Nephron (organoid): ENCODE results near the gene FGF23.
"Not testable (repeated sequence)": the region's sequence is repeated elsewhere in the genome, so short reads cannot be mapped to it uniquely, and the experiment has no call there.

ENCODE experiments used
- H3K27ac Mint-ChIP-seq, 3 experiments: 2 replicates each; pipeline ENCODE4 v1.8.0; 2020; ENCODE audit warnings: mixed read lengths in 3 of 3, mild to moderate bottlenecking in 2 of 3, moderate library complexity in 1 of 3
- H3K27me3 Mint-ChIP-seq: 2 replicates; pipeline ENCODE4 v1.8.0; 2021; ENCODE audit warnings: low read depth, mild to moderate bottlenecking, moderate library complexity, mixed read lengths
- H3K36me3 Mint-ChIP-seq: 2 replicates; pipeline ENCODE4 v1.8.0; 2020; ENCODE audit warnings: low read depth, mixed read lengths
- H3K4me1 Mint-ChIP-seq: 2 replicates; pipeline ENCODE4 v1.8.0; 2020; ENCODE audit warnings: mixed read lengths
- H3K4me3 Mint-ChIP-seq, 3 experiments: 2 replicates each; pipeline ENCODE4 v1.8.0; 2020; ENCODE audit warnings: mild to moderate bottlenecking in 3 of 3, mixed read lengths in 3 of 3, moderate library complexity in 2 of 3
- H3K9me3 Mint-ChIP-seq: 2 replicates; pipeline ENCODE4 v1.8.0; 2020; ENCODE audit warnings: mixed read lengths
- CTCF ChIP-seq, 3 experiments: fragments of 200-600 bp; sonication (generic); IDR thresholded peaks; one replicate each; pipeline ENCODE4 v1.5.0; 2021; ENCODE audit warnings: antibody characterized with exemption in 3 of 3; ENCODE audit not compliant: unreplicated experiment in 3 of 3

Gene FGF23

GRCh38 chr12:4407136-4407535 is 27.6 kb upstream of the FGF23 start:
- Mint-ChIP-seq H3K27ac (no peak overlapping the region), H3K4me3 (no peak overlapping the region), H3K4me1 (no peaks in the 10 kb centered on the region), H3K27me3 (peaks cover 7% of the 10 kb centered on the region), H3K36me3 (no peaks in the 10 kb centered on the region), H3K9me3 (peaks cover 12% of the 10 kb centered on the region)
- no peak for TF ChIP-seq CTCF (IDR thresholded peaks at IDR 0.05; ENCODE audit: unreplicated experiment in 3 of 3)

DNA sequence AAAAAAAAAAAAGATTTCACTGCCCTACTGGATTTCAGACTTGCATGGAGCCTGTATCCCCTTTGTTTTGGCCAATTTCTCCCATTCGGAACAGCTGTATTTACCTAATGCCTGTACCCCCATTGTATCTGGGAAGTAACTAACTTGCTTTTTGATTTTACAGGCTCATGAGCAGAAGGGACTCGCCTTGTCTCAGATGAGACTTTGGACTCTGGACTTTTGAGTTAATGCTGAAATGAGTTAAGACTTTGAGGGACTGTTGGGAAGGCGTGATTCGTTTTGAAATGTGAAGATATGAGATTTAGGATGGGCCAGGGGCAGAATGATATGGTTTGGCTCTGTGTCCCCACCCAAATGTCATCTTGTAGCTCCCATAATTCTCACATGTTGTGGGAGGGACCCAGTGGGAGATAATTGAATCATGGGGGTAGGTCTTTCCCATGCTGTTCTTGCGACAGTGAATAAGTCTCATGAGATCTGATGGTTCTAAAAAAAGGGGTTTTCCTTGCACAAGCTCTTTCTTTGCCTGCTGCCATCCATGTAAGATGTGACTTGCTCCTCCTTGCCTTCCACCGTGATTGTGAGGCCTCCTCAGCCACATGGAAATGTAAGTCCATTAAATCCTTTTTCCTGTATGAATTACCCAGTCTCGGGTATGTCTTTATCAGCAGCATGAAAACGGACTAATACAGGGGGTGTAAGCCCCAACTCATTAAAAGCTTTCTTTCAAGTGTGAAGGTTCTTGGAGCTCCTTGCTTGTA is 25.5 kb upstream of the FGF23 start:
- not testable (repeated sequence) for H3K27ac Mint-ChIP-seq, H3K4me3 Mint-ChIP-seq, H3K4me1 Mint-ChIP-seq, H3K36me3 Mint-ChIP-seq, H3K27me3 Mint-ChIP-seq
- peaks cover 17% of the 10 kb centered on the region for H3K9me3 Mint-ChIP-seq

GRCh38 chr12:4402996-4403395 is 23.5 kb upstream of the FGF23 start:
- no peaks in the 10 kb centered on the region for H3K4me1 Mint-ChIP-seq
- H3K36me3 Mint-ChIP-seq, result no peaks in the 10 kb centered on the region
- TF ChIP-seq CTCF (IDR thresholded peaks at IDR 0.05; ENCODE audit: unreplicated experiment in 3 of 3), result no peak

DNA sequence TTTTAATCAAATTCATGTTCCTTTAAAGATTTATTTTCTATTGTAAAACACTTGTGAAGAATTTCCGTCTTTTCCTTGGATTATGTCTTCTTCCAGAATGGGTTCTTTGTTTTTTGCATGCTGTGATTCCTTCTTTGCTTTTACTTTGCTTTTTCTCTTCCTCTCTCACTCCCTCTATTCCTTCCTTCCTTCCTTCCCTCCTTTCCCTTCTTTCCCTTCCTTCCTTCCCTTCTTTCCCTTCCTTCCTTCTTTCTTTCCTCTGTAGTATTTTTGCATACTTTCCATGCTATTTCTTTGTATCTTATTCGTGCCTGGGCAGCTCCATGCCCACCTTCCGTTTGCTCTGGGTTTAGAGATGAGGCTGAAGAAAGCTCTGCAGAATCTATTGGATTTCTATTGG is 21.6 kb upstream of the FGF23 start:
- H3K36me3 Mint-ChIP-seq, result no peaks in the 10 kb centered on the region

More at GRCh38 chr12:4402996-4403395, 23.5 kb upstream of the FGF23 start:
- Mint-ChIP-seq H3K4me3 (no peak overlapping the region), H3K27me3 (no peaks in the 10 kb centered on the region), H3K27ac (no peak overlapping the region), H3K9me3 (peaks cover 17% of the 10 kb centered on the region)

DNA sequence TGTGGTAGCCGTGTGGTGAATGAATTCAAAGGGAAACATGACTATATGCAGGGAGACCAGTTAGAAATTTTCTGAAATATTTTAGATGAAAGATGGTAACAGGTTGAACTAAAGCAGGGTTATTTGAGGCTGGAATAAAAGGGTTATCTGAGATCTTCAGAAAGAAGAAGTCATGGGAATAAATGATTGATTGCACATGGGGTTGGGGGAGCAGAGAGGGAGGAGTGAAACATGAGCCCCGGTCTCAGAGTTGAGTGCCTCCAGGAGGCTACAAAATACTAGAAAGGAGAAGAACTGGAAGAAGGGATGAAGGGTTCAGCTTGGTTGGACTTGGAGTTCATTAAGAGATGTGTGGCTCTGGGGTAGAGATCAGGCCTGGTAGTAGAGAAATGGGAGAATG is 16.3 kb upstream of the FGF23 start:
- no peak overlapping the region for H3K27ac Mint-ChIP-seq
- H3K4me1 Mint-ChIP-seq, result no peaks in the 10 kb centered on the region
- H3K9me3 Mint-ChIP-seq, result no peaks in the 10 kb centered on the region
- no peak overlapping the region for H3K4me3 Mint-ChIP-seq
- no peaks in the 10 kb centered on the region for H3K36me3 Mint-ChIP-seq
- no peak for TF ChIP-seq CTCF (IDR thresholded peaks at IDR 0.05; ENCODE audit: unreplicated experiment in 3 of 3)
- H3K27me3 Mint-ChIP-seq, result peaks cover 14% of the 10 kb centered on the region

More for the DNA sequence above, 21.6 kb upstream of the FGF23 start:
- Mint-ChIP-seq H3K9me3 (peaks cover 17% of the 10 kb centered on the region), H3K27ac (no peak overlapping the region), H3K27me3 (no peaks in the 10 kb centered on the region), H3K4me3 (no peak overlapping the region), H3K4me1 (no peaks in the 10 kb centered on the region)
- TF ChIP-seq CTCF (IDR thresholded peaks at IDR 0.05; ENCODE audit: unreplicated experiment in 3 of 3), result no peak

GRCh38 chr12:4393211-4393610 is 13.7 kb upstream of the FGF23 start:
- Mint-ChIP-seq H3K4me1 (no peaks in the 10 kb centered on the region), H3K36me3 (no peaks in the 10 kb centered on the region), H3K27ac (no peak overlapping the region), H3K4me3 (no peak overlapping the region), H3K9me3 (no peaks in the 10 kb centered on the region), H3K27me3 (peaks cover 14% of the 10 kb centered on the region)
- no peak for TF ChIP-seq CTCF (IDR thresholded peaks at IDR 0.05; ENCODE audit: unreplicated experiment in 3 of 3)
